ENCODE measurements around the gene CTSD. TPM values are rescaled to one million over a fixed set of nuclear protein-coding genes. Genes with fewer than 3 reads are reported as not detected.
A peak's percentile ranks its signal among the peaks of the same experiment; 100 is the strongest.
"Not testable (repeated sequence)": the region's sequence is repeated elsewhere in the genome, so short reads cannot be mapped to it uniquely, and the experiment has no call there.

The CTSD gene
- total RNA-seq, 2 experiments from 2014 or later = 133 to 165 TPM

DNA sequence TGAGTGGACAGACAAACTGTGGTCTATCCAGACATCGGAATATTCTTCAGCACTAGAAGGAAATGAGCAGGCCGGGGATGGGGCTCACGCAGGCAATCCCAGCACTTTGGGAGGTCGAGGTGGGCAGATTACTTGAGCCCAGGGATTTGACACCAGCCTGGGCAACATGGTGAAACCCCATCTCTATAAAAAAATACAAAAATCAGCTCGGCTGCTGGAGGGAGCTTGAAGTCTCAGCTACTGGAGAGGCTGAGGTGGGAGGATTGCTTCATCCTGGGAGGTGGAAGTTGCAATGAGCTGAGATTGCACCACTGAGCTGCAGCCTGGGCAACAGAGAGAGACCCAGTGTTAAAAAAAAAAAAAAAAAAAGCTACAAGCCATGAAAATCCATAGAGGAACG is 8.0 kb upstream of the CTSD start:
- H3K4me1 Mint-ChIP-seq = peaks cover 53% of the 10 kb centered on the region
- H3K9me3 Mint-ChIP-seq (ENCODE audit: low read depth) = no peaks in the 10 kb centered on the region
- H3K27ac Mint-ChIP-seq = peak overlapping the region; percentile 83
- CTCF ChIA-PET = interaction anchor here (1.0 to 2.5 kb wide), 4 partner anchors 14 to 119 kb away, joined by 4 to 20 read pairs (median 8); no protein-coding TSS in a partner anchor
- peaks cover 2% of the 10 kb centered on the region for H3K27me3 Mint-ChIP-seq
- DNase-seq = no peak
- no peak overlapping the region for H3K4me3 Mint-ChIP-seq
- no peaks in the 10 kb centered on the region for H3K36me3 Mint-ChIP-seq
- no peak for ATAC-seq

DNA sequence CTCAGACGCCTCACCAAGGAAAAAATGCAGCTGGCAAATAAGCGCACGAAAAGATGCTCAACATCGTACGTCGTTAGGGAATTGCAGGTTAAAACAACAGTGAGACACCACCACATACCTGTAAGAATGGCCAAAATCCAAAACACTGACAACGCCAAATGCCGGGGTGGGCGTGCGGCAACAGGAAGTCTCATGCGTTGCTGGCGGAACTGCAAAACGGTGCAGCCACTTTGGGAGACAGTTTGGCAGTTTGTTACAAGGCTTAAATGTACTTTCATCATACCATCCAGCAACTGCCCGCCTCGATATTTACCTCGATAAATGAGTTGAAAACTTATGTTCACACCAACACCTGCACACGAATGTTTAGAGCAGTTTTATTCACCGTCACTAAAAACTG is 7.5 kb upstream of the CTSD start:
- H3K27ac Mint-ChIP-seq = no peak overlapping the region

DNA sequence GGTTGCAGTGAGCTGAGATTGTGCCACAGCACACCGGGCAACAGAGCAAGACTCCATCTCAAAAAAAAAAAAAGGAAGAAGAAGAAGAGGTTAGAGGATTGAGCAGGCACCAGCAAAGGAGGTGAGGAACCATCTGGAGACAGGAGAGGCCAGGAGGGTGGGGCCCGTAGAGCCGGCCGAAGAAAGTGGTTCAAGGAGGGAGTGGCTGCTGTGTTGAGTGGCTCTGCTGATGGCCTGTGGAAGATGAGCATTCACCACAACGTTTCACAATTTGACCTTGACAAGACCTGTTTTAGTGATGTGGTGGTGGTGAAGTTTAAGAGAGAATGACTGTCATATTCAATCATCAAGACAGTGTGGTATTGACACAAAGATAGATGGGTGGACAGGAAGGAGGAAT is 6.8 kb upstream of the CTSD start:
- Mint-ChIP-seq H3K4me1 (peaks cover 53% of the 10 kb centered on the region), H3K27me3 (no peaks in the 10 kb centered on the region), H3K9me3 (ENCODE audit: low read depth) (no peaks in the 10 kb centered on the region), H3K36me3 (no peaks in the 10 kb centered on the region), H3K27ac (no peak overlapping the region), H3K4me3 (no peak overlapping the region)
- ATAC-seq = no peak
- DNase-seq = no peak
- CTCF ChIA-PET = interaction anchor here (1.0 kb wide), 1 partner anchor 112 kb away, joined by 3 read pairs; no protein-coding TSS in a partner anchor

More for the DNA sequence above, 7.5 kb upstream of the CTSD start:
- no peak overlapping the region for H3K4me3 Mint-ChIP-seq
- no peak for DNase-seq
- ATAC-seq = no peak
- H3K4me1 Mint-ChIP-seq = peaks cover 53% of the 10 kb centered on the region
- H3K9me3 Mint-ChIP-seq (ENCODE audit: low read depth) = no peaks in the 10 kb centered on the region
- H3K27me3 Mint-ChIP-seq = no peaks in the 10 kb centered on the region
- no peaks in the 10 kb centered on the region for H3K36me3 Mint-ChIP-seq
- CTCF ChIA-PET = interaction anchor here (1.0 to 2.5 kb wide), 4 partner anchors 13 to 119 kb away, joined by 4 to 20 read pairs (median 8); no protein-coding TSS in a partner anchor

DNA sequence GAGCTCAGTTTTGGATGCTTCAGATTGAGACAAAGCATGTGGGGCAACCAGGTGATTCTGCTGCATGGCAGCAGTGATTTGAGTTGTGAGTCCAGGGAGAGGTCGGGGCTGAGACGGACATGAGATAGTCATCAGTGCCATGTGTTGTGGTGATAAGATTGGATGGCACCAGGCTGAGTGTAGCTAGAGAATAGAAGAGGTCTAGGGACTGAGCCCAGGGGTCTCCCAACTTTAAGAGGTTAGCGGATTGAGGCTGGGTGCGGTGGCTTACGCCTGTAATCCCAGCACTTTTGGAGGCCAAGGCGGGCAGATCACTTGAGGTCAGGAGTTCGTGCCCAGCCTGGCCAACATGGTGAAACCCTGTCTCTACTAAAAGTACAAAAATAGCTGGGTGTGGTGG is 6.3 kb upstream of the CTSD start:
- Mint-ChIP-seq H3K4me3 (no peak overlapping the region), H3K4me1 (peaks cover 53% of the 10 kb centered on the region)
- CTCF ChIA-PET = interaction anchor here (1.0 to 2.2 kb wide), 3 partner anchors 14 to 112 kb away, joined by 3 to 7 read pairs (median 3); no protein-coding TSS in a partner anchor

DNA sequence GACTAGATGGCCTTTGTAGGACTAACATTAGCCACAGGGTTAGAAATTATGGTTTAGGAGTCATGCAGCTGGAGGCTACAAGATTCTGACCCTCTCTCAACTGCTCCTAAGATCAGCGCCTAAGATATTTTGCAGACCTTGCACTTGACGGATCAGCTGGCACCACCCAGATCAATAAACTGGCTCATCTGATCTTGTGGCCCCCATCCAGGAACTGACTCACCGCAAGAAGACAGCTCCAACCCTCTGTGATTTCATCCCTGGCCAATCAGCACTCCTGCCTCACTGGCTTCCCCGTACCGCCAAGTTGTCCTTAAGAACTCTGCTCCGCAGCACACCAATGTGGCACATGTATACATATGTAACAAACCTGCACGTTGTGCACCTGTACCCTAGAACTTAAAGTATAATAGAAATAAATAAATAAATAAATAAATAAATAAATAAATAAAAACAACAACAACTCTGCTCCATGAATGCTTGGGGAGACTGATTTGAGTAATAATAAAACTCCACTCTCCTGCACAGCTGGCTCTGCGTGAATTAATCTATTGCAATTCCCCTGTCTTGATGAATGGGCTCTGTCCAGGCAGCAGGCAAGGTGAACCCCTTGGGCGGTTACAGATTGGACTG is 5.7 kb upstream of the CTSD start:
- not testable (repeated sequence) for DNase-seq; H3K4me3 Mint-ChIP-seq; H3K27ac Mint-ChIP-seq; H3K36me3 Mint-ChIP-seq; H3K27me3 Mint-ChIP-seq; ATAC-seq; H3K9me3 Mint-ChIP-seq (ENCODE audit: low read depth)
- H3K4me1 Mint-ChIP-seq = peaks cover 55% of the 10 kb centered on the region
- CTCF ChIA-PET = interaction anchor here (1.0 to 2.2 kb wide), 4 partner anchors 14 to 113 kb away, joined by 3 to 7 read pairs (median 3); no protein-coding TSS in a partner anchor

More for the DNA sequence above, 6.3 kb upstream of the CTSD start:
- Mint-ChIP-seq H3K36me3 (no peaks in the 10 kb centered on the region), H3K27ac (no peak overlapping the region), H3K9me3 (ENCODE audit: low read depth) (no peaks in the 10 kb centered on the region), H3K27me3 (no peaks in the 10 kb centered on the region)
- DNase-seq = no peak
- no peak for ATAC-seq

DNA sequence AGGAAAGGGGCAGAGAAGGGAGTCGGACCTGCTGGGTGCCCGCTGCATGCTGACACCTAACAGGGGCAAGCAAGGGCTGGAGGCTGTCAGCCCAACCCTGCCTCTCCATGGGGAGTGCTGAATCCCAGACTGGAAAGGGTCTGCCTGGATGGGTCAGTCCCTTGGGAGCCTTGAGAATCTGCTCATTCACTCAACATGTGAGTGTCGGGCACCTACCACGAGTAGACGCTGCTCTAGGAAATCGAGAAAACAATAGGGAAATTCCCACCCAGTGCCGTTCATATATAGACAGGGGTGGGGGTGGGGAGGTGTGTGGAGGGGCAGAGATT is 4.4 kb upstream of the CTSD start:
- H3K9me3 Mint-ChIP-seq (ENCODE audit: low read depth) = no peaks in the 10 kb centered on the region
- H3K4me1 Mint-ChIP-seq = peaks cover 51% of the 10 kb centered on the region
- H3K27ac Mint-ChIP-seq = no peak overlapping the region
- ATAC-seq (no peak), DNase-seq (no peak)
- H3K4me3 Mint-ChIP-seq = no peak overlapping the region
- CTCF ChIA-PET = interaction anchor here (1.1 to 2.2 kb wide), 2 partner anchors 65 to 74 kb away, joined by 3 to 7 read pairs; no protein-coding TSS in a partner anchor
- no peaks in the 10 kb centered on the region for H3K27me3 Mint-ChIP-seq
- H3K36me3 Mint-ChIP-seq = no peaks in the 10 kb centered on the region

DNA sequence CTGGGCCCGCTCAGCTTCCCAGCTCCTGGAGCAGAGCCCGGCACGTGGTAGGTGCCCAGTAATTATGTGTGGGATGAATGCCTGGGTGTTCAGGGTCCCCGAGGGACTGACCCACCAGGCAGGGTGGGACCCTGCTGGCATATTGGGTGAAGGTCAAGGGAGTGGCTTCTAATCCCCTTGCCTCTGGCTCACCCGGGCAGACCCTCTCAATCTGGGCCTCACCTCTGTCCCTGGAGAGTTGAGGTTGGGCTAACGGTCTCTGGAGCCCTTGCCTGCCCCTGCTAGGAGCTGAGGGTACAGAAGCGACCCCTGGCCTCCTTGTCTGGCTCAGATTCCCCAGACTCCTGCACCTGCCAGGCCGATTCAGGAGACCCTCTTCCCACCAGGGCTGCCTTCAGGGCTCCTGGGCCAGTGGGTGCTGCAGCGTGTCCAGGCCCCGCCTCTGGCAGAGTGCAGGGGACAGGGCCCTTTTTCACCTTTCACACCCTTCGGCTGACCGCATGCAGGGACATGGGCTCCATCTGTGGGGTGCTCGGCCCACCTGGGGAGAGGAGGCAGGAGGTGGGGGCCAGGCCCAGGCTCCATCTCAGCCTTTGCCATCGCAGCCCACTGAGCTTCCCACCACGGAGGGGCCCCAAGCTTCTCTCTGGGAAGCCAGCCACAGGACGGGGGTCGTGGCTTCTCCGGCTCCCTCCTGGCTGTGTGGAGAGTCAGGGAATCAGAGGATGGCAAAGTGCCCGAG is 3.8 kb upstream of the CTSD start:
- DNase-seq = no peak

DNA sequence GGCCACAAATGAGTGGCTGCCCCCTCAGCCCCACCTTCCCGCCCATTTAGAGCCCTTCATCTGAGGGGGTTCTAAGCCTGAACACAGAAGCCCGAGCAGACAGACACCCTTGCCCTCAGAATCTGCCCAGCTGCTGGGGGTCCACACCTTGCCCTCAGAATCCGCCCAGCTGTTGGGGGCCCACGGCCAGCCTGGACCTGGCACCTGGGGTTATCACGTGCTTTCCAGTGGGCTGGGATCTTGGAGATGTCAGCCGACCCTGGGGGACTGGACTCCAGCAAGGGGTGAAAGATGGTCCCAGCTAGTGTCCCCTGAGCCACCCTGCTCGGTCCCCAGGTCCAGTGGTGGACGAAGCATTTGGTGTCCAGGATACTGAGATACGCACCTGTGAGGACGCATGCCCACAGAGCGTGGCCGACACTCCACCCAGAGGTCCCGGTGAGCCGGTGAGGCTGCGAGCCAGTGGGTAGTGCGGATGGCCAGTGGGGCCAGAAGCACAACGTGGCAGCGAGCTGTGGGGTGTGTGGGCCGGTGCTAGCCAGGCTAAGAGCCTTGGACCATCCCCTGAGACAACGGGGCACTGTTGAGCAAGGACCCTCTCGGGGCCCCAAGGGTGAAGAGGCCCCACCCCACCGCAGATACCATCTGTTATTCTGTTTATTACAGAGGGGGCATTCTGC is 3.1 kb upstream of the CTSD start:
- CTCF ChIA-PET = interaction anchor here (1.3 to 1.5 kb wide), 2 partner anchors 66 to 73 kb away, joined by 5 to 6 read pairs; no protein-coding TSS in a partner anchor
- no peak for ATAC-seq
- no peak for DNase-seq
- Mint-ChIP-seq H3K36me3 (no peaks in the 10 kb centered on the region), H3K27me3 (no peaks in the 10 kb centered on the region), H3K4me3 (no peak overlapping the region), H3K27ac (no peak overlapping the region), H3K4me1 (peaks cover 51% of the 10 kb centered on the region), H3K9me3 (ENCODE audit: low read depth) (no peaks in the 10 kb centered on the region)

More for the DNA sequence above, 3.8 kb upstream of the CTSD start:
- CTCF ChIA-PET = interaction anchor here (1.5 to 2.2 kb wide), 2 partner anchors 65 to 74 kb away, joined by 5 to 7 read pairs; no protein-coding TSS in a partner anchor
- Mint-ChIP-seq H3K9me3 (ENCODE audit: low read depth) (no peaks in the 10 kb centered on the region), H3K4me1 (peaks cover 51% of the 10 kb centered on the region), H3K4me3 (no peak overlapping the region), H3K27ac (no peak overlapping the region), H3K27me3 (no peaks in the 10 kb centered on the region), H3K36me3 (no peaks in the 10 kb centered on the region)
- ATAC-seq = no peak

DNA sequence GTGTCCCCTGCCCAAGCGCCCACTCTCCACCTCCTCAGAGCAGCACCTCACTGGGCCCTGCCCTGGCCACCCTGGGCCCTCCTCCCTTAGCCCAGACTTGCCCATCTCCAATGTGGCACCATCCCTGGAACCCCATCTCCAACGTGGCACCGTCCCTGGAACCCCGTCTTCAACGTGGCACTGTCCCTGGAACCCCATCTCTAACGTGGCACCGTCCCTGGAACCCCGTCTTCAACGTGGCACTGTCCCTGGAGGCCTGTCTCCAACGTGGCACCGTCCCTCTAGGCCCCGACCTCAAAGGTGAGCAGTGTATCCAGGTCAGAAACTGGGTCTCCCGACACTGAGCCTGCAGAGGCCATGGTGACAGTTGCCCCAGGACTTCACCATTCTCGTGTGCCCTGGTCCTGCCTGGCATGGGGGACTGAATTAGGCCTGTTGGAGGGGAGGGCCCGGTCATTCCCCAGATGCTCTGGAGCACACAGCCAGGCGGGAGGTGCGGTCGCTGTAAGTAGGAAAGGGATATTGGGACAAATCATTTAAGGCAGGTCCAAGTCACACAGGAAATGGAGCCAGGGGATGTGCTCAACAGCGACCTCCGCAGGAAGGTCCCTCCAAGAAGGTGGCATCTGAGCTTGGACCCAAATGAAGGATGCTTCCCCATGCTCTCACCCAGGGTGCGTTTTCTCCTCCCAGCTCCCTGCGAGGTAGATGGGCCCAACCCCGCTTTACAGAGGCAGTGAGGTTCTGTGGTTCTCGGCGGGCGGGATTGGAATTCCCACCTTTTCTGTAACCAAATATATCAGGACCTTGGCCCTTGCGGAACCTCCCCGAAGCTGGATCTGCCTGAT is 2.4 kb upstream of the CTSD start:
- DNase-seq (no peak), ATAC-seq (no peak)
- Mint-ChIP-seq H3K4me3 (no peak overlapping the region), H3K36me3 (no peaks in the 10 kb centered on the region), H3K9me3 (ENCODE audit: low read depth) (no peaks in the 10 kb centered on the region), H3K4me1 (peaks cover 48% of the 10 kb centered on the region), H3K27me3 (no peaks in the 10 kb centered on the region), H3K27ac (no peak overlapping the region)
- CTCF ChIA-PET = interaction anchor here (1.3 to 1.5 kb wide), 2 partner anchors 67 to 72 kb away, joined by 5 to 6 read pairs; no protein-coding TSS in a partner anchor

DNA sequence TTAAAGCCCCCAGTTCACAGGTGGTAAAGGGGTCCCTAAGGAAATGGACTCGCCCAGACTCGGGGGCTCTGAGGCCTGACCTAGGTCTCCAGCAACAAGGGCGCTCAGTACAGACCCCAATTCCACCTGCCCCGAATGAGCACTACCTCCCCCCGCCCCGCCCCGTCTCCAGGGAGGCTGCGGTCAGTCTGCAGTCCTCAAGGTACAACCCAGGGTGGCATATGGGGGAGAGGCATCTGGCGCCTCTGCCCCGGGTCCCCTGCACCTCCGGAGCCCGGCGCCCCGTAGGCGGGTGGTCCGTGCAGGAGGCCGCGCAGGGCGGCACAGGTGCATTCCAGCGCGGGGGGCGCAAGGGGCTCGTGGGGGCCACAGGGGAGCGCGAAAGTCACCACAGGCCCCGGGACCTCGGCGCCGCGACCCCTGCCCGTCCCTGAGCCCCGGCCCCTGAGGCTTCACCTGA is 361 bp downstream of the CTSD start:
- peak; percentile 17 for ATAC-seq
- DNase-seq = peak; percentile 53
- CTCF ChIA-PET = interaction anchor here (1.3 to 2.3 kb wide), 5 partner anchors 8 to 87 kb away, joined by 3 to 14 read pairs (median 7); no protein-coding TSS in a partner anchor
- peaks cover 47% of the 10 kb centered on the region for H3K4me1 Mint-ChIP-seq
- no peaks in the 10 kb centered on the region for H3K9me3 Mint-ChIP-seq (ENCODE audit: low read depth)
- H3K4me3 Mint-ChIP-seq = peak overlapping the region; percentile 63
- peak overlapping the region; percentile 28 for H3K27ac Mint-ChIP-seq
- no peaks in the 10 kb centered on the region for H3K27me3 Mint-ChIP-seq
- no peaks in the 10 kb centered on the region for H3K36me3 Mint-ChIP-seq

DNA sequence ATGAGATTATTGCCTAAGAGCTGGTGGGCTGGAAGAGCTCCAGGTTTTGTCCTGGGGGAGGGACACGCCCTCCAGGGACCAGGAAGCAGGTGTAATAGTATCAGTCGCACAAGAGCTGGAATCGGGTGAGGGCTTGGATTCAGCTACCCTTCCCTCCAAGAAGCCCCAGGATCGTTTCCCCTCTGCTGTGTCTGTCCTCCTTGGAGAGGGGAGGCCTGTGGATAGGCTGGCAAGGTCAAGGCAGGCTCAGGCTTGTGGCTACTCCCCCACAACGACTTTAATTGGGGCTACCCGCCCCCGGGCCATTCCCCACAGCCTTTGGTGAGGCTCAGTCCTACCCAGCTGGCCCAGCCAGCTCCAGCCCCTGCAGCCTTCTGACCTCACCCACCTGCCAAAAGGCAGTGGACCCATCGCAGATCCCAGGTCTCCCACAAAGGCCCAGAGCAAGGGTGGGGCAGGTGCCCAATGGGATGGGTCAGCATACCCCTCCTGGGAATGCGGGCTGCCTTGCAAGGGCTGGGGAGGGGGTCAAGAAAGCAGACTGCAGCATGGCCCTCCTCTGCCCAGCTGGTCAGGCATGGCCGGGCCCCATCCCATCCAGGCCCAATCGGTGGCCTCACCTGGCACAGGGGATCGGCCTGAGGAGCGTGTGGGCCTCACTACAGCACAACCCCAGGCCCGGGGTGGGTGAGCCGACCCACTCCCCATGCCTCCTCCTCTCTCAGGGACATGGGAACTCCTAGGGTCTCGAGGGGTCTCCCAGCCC is 1.0 kb downstream of the CTSD start:
- H3K27ac Mint-ChIP-seq = peak overlapping the region; percentile 28
- H3K36me3 Mint-ChIP-seq = no peaks in the 10 kb centered on the region
- CTCF ChIA-PET = interaction anchor here (0.7 to 2.3 kb wide), 5 partner anchors 15 to 119 kb away, joined by 3 to 14 read pairs (median 4); no protein-coding TSS in a partner anchor
- ATAC-seq (no peak), DNase-seq (no peak)
- no peaks in the 10 kb centered on the region for H3K27me3 Mint-ChIP-seq
- peaks cover 46% of the 10 kb centered on the region for H3K4me1 Mint-ChIP-seq
- peak overlapping the region; percentile 63 for H3K4me3 Mint-ChIP-seq
- H3K9me3 Mint-ChIP-seq (ENCODE audit: low read depth) = no peaks in the 10 kb centered on the region
